IPS DF 6.9 (cell line): Measurements from ENCODE around the gene TMEM120B.
"Not testable (repeated sequence)": the region's sequence is repeated elsewhere in the genome, so short reads cannot be mapped to it uniquely, and the experiment has no call there.

Experiments used
- DNase-seq: peaks from one replicate; pipeline ENCODE4 v3.0.0-alpha.2; 2013; ENCODE audit warnings: low read depth, low spot score
- H3K27ac ChIP-seq: one replicate; pipeline ENCODE4 v1.5.1; 2013; ENCODE audit warnings: low read length, control low read depth
- H3K27me3 ChIP-seq: 2 replicates; pipeline ENCODE4 v1.6.1; 2013; ENCODE audit warnings: mild to moderate bottlenecking, low read length; ENCODE audit not compliant: control insufficient read depth, insufficient read depth
- H3K36me3 ChIP-seq: 2 replicates; pipeline ENCODE4 v1.6.1; 2013; ENCODE audit warnings: low read length; ENCODE audit not compliant: control insufficient read depth, insufficient read depth
- H3K4me1 ChIP-seq: 2 replicates; pipeline ENCODE4 v1.6.1; 2013; ENCODE audit warnings: low read length; ENCODE audit not compliant: control insufficient read depth, insufficient read depth
- H3K4me3 ChIP-seq: 2 replicates; pipeline ENCODE4 v1.5.1; 2013; ENCODE audit warnings: mild to moderate bottlenecking, low read length
- H3K9me3 ChIP-seq: 2 replicates; pipeline ENCODE4 v1.6.1; 2013; ENCODE audit warnings: low read length, inconsistent platforms; ENCODE audit not compliant: control insufficient read depth, insufficient read depth
- WGBS: extraction: QIAGEN DNeasy Blood & Tissue Kit; methylation state at CpG from one replicate; pipeline ENCODE4 v1.1.7; 2013; ENCODE audit warnings: mixed read lengths, missing lambda C conversion rate; ENCODE audit not compliant: insufficient read length, insufficient coverage; 5-methylcytosine and 5-hydroxymethylcytosine counted together

The TMEM120B gene

DNA sequence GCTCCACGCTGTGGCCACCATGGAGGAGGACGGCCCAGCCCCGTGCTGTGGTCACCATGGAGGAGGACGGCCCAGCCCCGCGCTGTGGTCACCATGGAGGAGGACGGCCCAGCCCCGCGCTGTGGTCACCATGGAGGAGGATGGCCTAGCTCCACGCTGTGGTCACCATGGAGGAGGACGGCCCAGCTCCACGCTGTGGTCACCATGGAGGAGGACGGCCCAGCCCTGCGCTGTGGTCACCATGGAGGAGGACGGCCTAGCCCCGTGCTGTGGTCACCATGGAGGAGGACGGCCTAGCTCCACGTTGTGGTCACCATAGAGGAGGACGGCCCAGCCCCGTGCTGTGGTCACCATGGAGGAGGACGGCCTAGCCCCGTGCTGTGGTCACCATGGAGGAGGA lies 46.0 kb downstream of the TMEM120B start:
- not testable (repeated sequence) for H3K4me3 ChIP-seq, H3K27me3 ChIP-seq, H3K9me3 ChIP-seq, DNase-seq, H3K27ac ChIP-seq, H3K36me3 ChIP-seq, H3K4me1 ChIP-seq
- no CpG with 5 or more reads among the region's 22 CpGs for WGBS

- no CpG with 5 or more reads among the region's 6 CpGs for WGBS
- H3K36me3 ChIP-seq: no peaks in the 10 kb centered on the region; the same call in 1 of the 2 replicates
- no peak overlapping the region for H3K4me3 ChIP-seq
- no peaks in the 10 kb centered on the region for H3K9me3 ChIP-seq
- DNase-seq: no peak
- no peaks in the 10 kb centered on the region for H3K27me3 ChIP-seq
- no peak overlapping the region for H3K27ac ChIP-seq
- no peaks in the 10 kb centered on the region for H3K4me1 ChIP-seq
Observed at GRCh38 chr12:121762269-121762668, 49.7 kb downstream of the TMEM120B start.

DNA sequence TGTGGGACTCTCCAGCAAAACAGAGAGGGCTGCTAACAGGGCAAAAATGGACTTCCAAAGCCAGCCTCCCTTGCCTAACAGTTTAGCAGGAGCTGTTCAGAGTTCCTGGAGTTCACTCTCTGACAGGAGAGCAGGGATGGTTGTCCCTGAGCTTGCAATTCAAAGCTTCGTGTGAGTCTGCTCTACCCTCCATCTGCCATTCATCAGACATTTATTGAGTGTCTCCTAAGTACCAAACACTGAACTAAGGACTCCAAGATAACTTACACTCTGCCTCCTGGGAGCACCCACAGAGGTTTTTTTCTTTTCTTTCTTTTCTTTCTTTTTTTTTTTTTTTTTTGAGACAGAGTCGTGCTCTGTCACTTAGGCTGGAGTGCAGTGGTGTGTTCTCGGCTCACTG lies 52.3 kb downstream of the TMEM120B start:
- no peak overlapping the region for H3K27ac ChIP-seq
- no peaks in the 10 kb centered on the region for H3K9me3 ChIP-seq
- H3K4me1 ChIP-seq: no peaks in the 10 kb centered on the region
- DNase-seq: no peak
- H3K4me3 ChIP-seq: no peak overlapping the region
- H3K36me3 ChIP-seq: peaks cover 3% of the 10 kb centered on the region; the same call in 1 of the 2 replicates
- no CpG with 5 or more reads among the region's 3 CpGs for WGBS
- no peaks in the 10 kb centered on the region for H3K27me3 ChIP-seq

DNA sequence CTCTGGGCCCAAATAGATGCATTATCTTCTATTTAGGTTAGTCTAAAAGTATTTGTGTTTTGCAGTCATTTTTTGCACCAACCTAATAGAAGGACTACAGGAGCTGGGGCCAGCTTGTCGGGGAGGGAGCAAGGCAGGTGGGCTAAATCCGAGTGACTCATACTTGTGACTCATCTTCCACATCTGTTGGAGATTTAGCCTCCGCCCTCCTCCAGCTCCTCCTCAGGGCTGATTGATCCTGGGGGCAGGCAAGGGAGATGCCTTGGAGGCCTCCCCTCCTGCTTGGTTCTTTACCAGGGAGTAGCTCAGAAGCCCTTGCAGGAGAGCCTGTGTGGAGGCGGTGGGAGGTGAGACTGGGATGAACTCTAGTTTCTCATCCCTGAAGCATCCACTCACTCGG lies 53.0 kb downstream of the TMEM120B start:
- Histone ChIP-seq H3K4me1 (no peaks in the 10 kb centered on the region), H3K27me3 (no peaks in the 10 kb centered on the region), H3K27ac (no peak overlapping the region), H3K36me3 (peaks cover 3% of the 10 kb centered on the region; the same call in 1 of the 2 replicates), H3K9me3 (no peaks in the 10 kb centered on the region), H3K4me3 (no peak overlapping the region)
- no CpG with 5 or more reads among the region's 5 CpGs for WGBS
- no peak for DNase-seq

GRCh38 chr12:121766290-121767039 lies 53.9 kb downstream of the TMEM120B start:
- WGBS: no CpG with 5 or more reads among the region's 5 CpGs
- Histone ChIP-seq H3K4me1 (no peaks in the 10 kb centered on the region), H3K36me3 (peaks cover 3% of the 10 kb centered on the region; the same call in 1 of the 2 replicates), H3K27me3 (no peaks in the 10 kb centered on the region), H3K9me3 (no peaks in the 10 kb centered on the region), H3K4me3 (no peak overlapping the region), H3K27ac (no peak overlapping the region)
- no peak for DNase-seq

- Histone ChIP-seq H3K9me3 (no peaks in the 10 kb centered on the region), H3K4me1 (no peaks in the 10 kb centered on the region), H3K36me3 (peaks cover 3% of the 10 kb centered on the region; the same call in 1 of the 2 replicates), H3K4me3 (no peak overlapping the region), H3K27ac (no peak overlapping the region), H3K27me3 (no peaks in the 10 kb centered on the region)
- no CpG with 5 or more reads among the region's 10 CpGs for WGBS
- DNase-seq: no peak
Observed at GRCh38 chr12:121767525-121768016, 55.0 kb downstream of the TMEM120B start.

- Histone ChIP-seq H3K27me3 (no peaks in the 10 kb centered on the region), H3K9me3 (no peaks in the 10 kb centered on the region), H3K27ac (no peak overlapping the region), H3K4me3 (no peak overlapping the region), H3K36me3 (peaks cover 3% of the 10 kb centered on the region; the same call in 1 of the 2 replicates), H3K4me1 (peaks cover 4% of the 10 kb centered on the region)
- no CpG with 5 or more reads among the region's 9 CpGs for WGBS
- DNase-seq: no peak
Observed at GRCh38 chr12:121769297-121769830, 56.8 kb downstream of the TMEM120B start.

DNA sequence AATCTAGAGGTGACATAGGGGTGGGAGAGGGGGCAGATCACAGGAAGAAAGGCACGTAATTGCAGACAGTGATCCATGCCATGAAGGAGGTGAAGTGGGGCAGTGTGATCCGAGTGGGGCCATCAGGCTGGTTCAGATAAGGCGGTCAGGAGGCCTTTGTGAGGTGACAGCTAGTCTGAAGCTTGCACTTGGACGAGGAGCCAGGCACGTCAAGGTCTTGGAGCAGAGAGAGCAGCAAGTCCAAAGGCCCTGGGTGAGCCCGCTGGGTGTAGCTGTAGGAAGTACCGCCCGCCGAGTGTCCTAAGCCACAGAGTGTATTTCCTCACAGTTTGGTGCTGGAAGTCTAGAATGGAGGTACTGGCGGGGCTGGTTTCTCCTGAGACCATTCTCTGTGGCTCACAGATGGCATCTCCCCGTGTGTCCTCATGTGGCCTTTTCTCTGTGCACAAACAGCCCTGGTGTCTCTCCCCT lies 57.3 kb downstream of the TMEM120B start:
- no peak overlapping the region for H3K4me3 ChIP-seq
- DNase-seq: no peak
- H3K27me3 ChIP-seq: no peaks in the 10 kb centered on the region
- H3K4me1 ChIP-seq: peaks cover 8% of the 10 kb centered on the region
- no peaks in the 10 kb centered on the region for H3K9me3 ChIP-seq
- WGBS: no CpG with 5 or more reads among the region's 11 CpGs
- H3K36me3 ChIP-seq: peaks cover 3% of the 10 kb centered on the region; the same call in 1 of the 2 replicates
- no peak overlapping the region for H3K27ac ChIP-seq

DNA sequence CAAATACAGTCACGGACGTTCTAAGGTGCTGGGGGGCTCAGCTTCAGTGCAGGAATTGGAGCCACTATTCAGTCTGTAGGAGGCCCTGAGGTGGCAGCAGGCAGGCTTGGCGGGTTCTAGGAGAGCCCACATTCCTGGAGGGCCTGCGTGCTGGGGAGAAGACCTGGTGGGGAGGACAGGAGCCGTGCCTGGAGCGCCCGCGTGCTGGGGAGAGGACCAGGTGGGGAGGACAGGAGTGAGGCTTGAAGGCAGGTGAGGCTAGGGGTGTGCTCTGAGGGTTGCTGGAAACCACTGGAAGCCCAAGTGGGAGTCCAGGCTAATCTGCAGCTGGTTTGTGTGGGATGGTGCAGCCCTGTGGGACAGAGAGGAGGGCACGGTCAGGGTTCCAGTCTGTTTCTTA lies 57.8 kb downstream of the TMEM120B start:
- no CpG with 5 or more reads among the region's 9 CpGs for WGBS
- no peak for DNase-seq
- no peak overlapping the region for H3K4me3 ChIP-seq
- H3K36me3 ChIP-seq: peaks cover 3% of the 10 kb centered on the region; the same call in 1 of the 2 replicates
- H3K27me3 ChIP-seq: no peaks in the 10 kb centered on the region
- peaks cover 10% of the 10 kb centered on the region for H3K4me1 ChIP-seq
- H3K9me3 ChIP-seq: no peaks in the 10 kb centered on the region
- no peak overlapping the region for H3K27ac ChIP-seq

DNA sequence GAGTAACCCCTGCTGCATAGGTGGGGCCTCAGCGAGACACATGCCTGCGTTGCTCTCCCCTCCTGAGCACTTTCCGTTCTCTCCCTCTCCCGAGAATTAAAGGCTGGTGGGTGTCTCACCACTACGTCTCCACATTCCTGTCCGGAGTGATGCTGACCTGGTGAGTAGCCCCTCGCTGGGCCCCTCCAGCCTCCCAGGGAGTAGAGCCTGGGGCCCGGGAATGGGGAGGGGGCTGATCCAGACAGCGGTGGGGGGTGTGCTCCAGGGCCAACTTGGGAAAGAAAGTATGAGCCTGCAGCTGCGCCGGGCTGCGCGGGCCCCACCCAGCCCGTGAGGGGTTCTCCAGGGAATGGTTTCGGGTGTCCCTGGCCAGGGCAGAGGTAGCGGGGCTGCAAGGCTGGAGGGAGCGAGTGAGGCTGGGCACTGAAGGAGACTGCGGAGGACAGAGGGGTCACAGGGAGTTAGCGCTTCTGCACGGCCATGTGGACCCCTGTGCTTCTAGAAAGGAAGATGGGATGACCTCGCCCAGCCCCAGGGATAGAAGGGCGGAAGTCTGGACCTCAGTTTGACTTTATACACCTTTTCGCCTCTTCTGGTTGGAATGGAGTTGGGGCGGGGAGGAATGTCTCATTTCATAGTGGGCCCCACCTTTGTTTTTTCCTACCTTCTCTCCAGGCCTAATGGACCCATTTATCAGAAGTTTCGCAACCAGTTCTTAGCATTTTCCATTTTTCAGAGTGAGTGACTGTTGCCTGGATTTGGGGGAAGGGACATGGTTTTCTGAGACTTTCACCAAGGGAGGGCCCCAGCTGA lies 58.5 kb downstream of the TMEM120B start:
- no peaks in the 10 kb centered on the region for H3K27me3 ChIP-seq
- H3K4me1 ChIP-seq: peaks cover 10% of the 10 kb centered on the region
- no peak overlapping the region for H3K4me3 ChIP-seq
- no peaks in the 10 kb centered on the region for H3K9me3 ChIP-seq
- no CpG with 5 or more reads among the region's 25 CpGs for WGBS
- no peak overlapping the region for H3K27ac ChIP-seq
- peaks cover 3% of the 10 kb centered on the region; the same call in 1 of the 2 replicates for H3K36me3 ChIP-seq
- DNase-seq: no peak
